ENCODE data around the gene GATD1.

Gene GATD1

DNA sequence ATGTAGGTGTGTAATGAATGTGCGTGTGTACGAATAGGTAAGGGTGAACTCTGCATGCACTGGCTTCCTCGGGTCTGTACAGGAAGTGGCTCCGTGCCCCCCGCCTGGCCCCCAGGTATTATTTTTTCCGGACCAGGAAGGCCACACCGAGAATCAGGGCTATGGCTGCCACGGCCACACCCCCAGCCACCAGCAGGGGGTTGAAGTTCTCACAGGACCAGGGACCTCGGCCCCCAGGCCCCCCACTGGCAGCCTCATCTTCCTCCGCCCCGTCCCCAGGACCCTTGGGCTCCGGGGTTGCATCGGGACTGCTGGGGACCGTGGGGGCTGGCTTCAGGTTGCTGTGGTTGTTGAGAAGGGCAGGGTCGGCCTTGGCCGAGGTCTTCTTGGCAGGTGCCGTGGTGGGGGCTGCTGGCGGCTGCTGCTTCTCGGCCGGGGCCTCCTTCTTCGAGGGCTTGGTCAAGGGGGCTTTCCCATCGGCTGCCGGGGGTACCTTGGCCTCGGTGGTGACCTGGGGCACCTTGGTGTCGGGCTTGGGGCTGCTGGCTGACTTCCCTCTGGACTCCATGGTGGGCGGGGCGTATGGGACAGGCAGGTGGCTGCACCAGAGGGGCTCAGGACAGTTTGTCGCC lies 10.8 kb upstream of the GATD1 start:
- TF ChIP-seq NFIC (IDR thresholded peaks at IDR 0.05) (no peak), TAF1 (IDR thresholded peaks at IDR 0.05; ENCODE audit: low read depth) (no peak), CEBPB (IDR thresholded peaks at IDR 0.05) (no peak), REST (IDR thresholded peaks at IDR 0.05; ENCODE audit: low read depth) (no peak), EP300 (IDR thresholded peaks at IDR 0.05; ENCODE audit: borderline replicate concordance) (no peak), ZBTB7A (IDR thresholded peaks at IDR 0.05; ENCODE audit: low read depth) (no peak), CREB1 (IDR thresholded peaks at IDR 0.05; ENCODE audit: low read depth) (no peak), MAX (IDR thresholded peaks at IDR 0.05) (no peak), FOXM1 (IDR thresholded peaks at IDR 0.05; ENCODE audit: borderline replicate concordance, low read depth) (no peak), RAD21 (IDR thresholded peaks at IDR 0.05; ENCODE audit: low read depth) (no peak), TCF12 (IDR thresholded peaks at IDR 0.05; ENCODE audit: low read depth) (no peak), YY1 (IDR thresholded peaks at IDR 0.05; ENCODE audit: low read depth) (no peak), EGR1 (IDR thresholded peaks at IDR 0.05) (no peak), TEAD4 (IDR thresholded peaks at IDR 0.05) (no peak)
- TF ChIP-seq, protein P1, sequence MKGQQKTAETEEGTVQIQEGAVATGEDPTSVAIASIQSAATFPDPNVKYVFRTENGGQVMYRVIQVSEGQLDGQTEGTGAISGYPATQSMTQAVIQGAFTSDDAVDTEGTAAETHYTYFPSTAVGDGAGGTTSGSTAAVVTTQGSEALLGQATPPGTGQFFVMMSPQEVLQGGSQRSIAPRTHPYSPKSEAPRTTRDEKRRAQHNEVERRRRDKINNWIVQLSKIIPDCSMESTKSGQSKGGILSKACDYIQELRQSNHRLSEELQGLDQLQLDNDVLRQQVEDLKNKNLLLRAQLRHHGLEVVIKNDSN (IDR thresholded peaks at IDR 0.05), result no peak

GRCh38 chr11:787084-787675 lies 9.9 kb upstream of the GATD1 start:
- TF ChIP-seq TEAD4 (IDR thresholded peaks at IDR 0.05) (no peak), ZBTB7A (IDR thresholded peaks at IDR 0.05; ENCODE audit: low read depth) (no peak), FOXM1 (IDR thresholded peaks at IDR 0.05; ENCODE audit: borderline replicate concordance, low read depth) (no peak), TAF1 (IDR thresholded peaks at IDR 0.05; ENCODE audit: low read depth) (no peak), NFIC (IDR thresholded peaks at IDR 0.05) (no peak), EP300 (IDR thresholded peaks at IDR 0.05; ENCODE audit: borderline replicate concordance) (no peak)

- TF ChIP-seq NFIC (IDR thresholded peaks at IDR 0.05), result no peak
- TF ChIP-seq TCF12 (IDR thresholded peaks at IDR 0.05; ENCODE audit: low read depth), result no peak
- no peak for TF ChIP-seq FOXM1 (IDR thresholded peaks at IDR 0.05; ENCODE audit: borderline replicate concordance, low read depth)
- no peak for TF ChIP-seq TEAD4 (IDR thresholded peaks at IDR 0.05)
- TF ChIP-seq RAD21 (IDR thresholded peaks at IDR 0.05; ENCODE audit: low read depth), result no peak
- TF ChIP-seq CEBPB (IDR thresholded peaks at IDR 0.05), result no peak
- no peak for TF ChIP-seq EGR1 (IDR thresholded peaks at IDR 0.05)
- TF ChIP-seq YY1 (IDR thresholded peaks at IDR 0.05; ENCODE audit: low read depth), result no peak
- TF ChIP-seq, protein P1 (IDR thresholded peaks at IDR 0.05), result no peak
- no peak for TF ChIP-seq CREB1 (IDR thresholded peaks at IDR 0.05; ENCODE audit: low read depth)
- no peak for TF ChIP-seq TAF1 (IDR thresholded peaks at IDR 0.05; ENCODE audit: low read depth)
- no peak for TF ChIP-seq MAX (IDR thresholded peaks at IDR 0.05)
- no peak for TF ChIP-seq EP300 (IDR thresholded peaks at IDR 0.05; ENCODE audit: borderline replicate concordance)
- TF ChIP-seq REST (IDR thresholded peaks at IDR 0.05; ENCODE audit: low read depth), result no peak
- no peak for TF ChIP-seq ZBTB7A (IDR thresholded peaks at IDR 0.05; ENCODE audit: low read depth)
These were observed 9.2 kb upstream of the GATD1 start for GRCh38 chr11:786235-787083.

GRCh38 chr11:783581-784015 lies 6.3 kb upstream of the GATD1 start:
- TF ChIP-seq REST (IDR thresholded peaks at IDR 0.05; ENCODE audit: low read depth), result no peak
- TF ChIP-seq, protein P1 (IDR thresholded peaks at IDR 0.05), result no peak
- TF ChIP-seq ZBTB7A (IDR thresholded peaks at IDR 0.05; ENCODE audit: low read depth), result no peak
- no peak for TF ChIP-seq NFIC (IDR thresholded peaks at IDR 0.05)
- TF ChIP-seq TAF1 (IDR thresholded peaks at IDR 0.05; ENCODE audit: low read depth), result no peak
- peak; percentile 46; the same call in 1 of the 2 replicates for TF ChIP-seq RAD21 (IDR thresholded peaks at IDR 0.05; ENCODE audit: low read depth)
- TF ChIP-seq FOXM1 (IDR thresholded peaks at IDR 0.05; ENCODE audit: borderline replicate concordance, low read depth), result no peak
- 0 out of 2 replicates have a peak, but pooled peaks have one; percentile 28 for TF ChIP-seq MAX (IDR thresholded peaks at IDR 0.05)
- no peak for TF ChIP-seq TEAD4 (IDR thresholded peaks at IDR 0.05)
- no peak for TF ChIP-seq TCF12 (IDR thresholded peaks at IDR 0.05; ENCODE audit: low read depth)
- TF ChIP-seq CREB1 (IDR thresholded peaks at IDR 0.05; ENCODE audit: low read depth), result no peak
- no peak for TF ChIP-seq EGR1 (IDR thresholded peaks at IDR 0.05)
- TF ChIP-seq YY1 (IDR thresholded peaks at IDR 0.05; ENCODE audit: low read depth), result no peak
- no peak for TF ChIP-seq CEBPB (IDR thresholded peaks at IDR 0.05)
- TF ChIP-seq EP300 (IDR thresholded peaks at IDR 0.05; ENCODE audit: borderline replicate concordance), result no peak
